Gastroesophageal sphincter (tissue), 3 donors: ENCODE results near the gene ST3GAL2.

ENCODE experiments used
- POLR2A ChIP-seq, 2 donors: fragments of 450-650 bp; IDR thresholded peaks; one replicate each; pipeline ENCODE4 v1.6.1; 2017; ENCODE audit warnings: antibody characterized with exemption in 2 of 2, mild to moderate bottlenecking in 2 of 2, moderate library complexity in 1 of 2
- TF ChIP-seq, protein P1 (sequence below), 4 experiments: fragments of 200-600 bp in 2 of 4; fragments of 450-650 bp in 2 of 4; sonication (generic) in 1 of 4; IDR thresholded peaks; one replicate each; pipeline ENCODE4 v1.5.1; 2017 to 2019; ENCODE audit warnings: antibody characterized with exemption in 4 of 4, mild to moderate bottlenecking in 2 of 4, moderate library complexity in 2 of 4

DNA sequence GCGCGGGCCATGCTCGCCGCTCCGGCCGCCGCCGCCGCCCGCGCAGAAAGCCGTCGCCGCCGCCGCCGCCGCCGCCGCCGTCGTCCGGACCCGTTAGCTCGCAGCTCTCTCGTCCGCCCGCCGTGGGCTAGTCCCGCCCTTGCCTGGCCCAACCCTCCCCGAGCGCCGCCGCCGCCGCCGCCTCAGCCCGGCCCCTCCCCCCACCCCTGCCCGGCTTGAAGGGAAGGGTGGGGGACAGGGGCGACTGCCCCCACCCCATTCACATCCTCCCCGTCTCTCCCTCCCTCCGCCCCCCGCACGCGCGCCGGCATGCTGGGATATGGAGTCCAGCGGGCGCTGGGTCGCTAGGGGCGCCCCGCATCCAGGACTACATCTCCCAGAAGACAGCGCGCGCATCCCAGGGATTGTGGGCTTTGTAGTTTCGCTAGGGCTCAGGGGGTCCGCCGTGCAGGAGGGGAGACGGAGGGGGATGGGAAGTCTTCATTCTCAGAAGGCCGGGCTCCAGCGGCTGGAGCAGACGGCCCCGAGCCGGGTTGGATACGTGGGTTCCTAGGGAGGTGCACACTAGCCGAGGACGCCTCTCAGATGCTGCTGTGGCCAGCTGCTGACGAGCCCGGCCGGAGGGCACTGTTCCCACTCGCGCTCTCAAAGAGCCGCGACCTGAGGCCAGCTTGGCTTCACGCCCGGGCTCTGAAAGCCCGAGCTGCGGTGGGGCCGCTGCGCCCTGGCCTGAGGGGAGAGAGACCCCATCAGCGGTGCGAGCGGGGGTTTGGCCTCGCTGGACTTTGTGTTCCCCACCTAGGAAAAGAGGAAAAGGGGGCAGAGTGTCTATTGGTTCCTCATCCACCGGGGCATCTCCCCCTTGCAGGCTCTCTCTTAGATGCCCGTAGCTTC, at the start of gene ST3GAL2:
- TF ChIP-seq, protein P1, sequence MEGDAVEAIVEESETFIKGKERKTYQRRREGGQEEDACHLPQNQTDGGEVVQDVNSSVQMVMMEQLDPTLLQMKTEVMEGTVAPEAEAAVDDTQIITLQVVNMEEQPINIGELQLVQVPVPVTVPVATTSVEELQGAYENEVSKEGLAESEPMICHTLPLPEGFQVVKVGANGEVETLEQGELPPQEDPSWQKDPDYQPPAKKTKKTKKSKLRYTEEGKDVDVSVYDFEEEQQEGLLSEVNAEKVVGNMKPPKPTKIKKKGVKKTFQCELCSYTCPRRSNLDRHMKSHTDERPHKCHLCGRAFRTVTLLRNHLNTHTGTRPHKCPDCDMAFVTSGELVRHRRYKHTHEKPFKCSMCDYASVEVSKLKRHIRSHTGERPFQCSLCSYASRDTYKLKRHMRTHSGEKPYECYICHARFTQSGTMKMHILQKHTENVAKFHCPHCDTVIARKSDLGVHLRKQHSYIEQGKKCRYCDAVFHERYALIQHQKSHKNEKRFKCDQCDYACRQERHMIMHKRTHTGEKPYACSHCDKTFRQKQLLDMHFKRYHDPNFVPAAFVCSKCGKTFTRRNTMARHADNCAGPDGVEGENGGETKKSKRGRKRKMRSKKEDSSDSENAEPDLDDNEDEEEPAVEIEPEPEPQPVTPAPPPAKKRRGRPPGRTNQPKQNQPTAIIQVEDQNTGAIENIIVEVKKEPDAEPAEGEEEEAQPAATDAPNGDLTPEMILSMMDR (IDR thresholded peaks at IDR 0.05): peak in 3 of 4 experiments; percentile 27 to 45 (median 30)
- TF ChIP-seq POLR2A (IDR thresholded peaks at IDR 0.05): peak; percentile 26 to 40
